HG03064 (cell line): Measurements from ENCODE around the gene BAD.

ENCODE experiments used
- ATAC-seq: cut with Tn5 transposase; IDR thresholded peaks from one replicate; pipeline ENCODE4 v1.9.1; 2021; ENCODE audit warnings: low read depth; ENCODE audit not compliant: unreplicated experiment

The BAD gene

GRCh38 chr11:64247729-64248531, 36.5 kb downstream of the BAD start:
- ATAC-seq = no peak

DNA sequence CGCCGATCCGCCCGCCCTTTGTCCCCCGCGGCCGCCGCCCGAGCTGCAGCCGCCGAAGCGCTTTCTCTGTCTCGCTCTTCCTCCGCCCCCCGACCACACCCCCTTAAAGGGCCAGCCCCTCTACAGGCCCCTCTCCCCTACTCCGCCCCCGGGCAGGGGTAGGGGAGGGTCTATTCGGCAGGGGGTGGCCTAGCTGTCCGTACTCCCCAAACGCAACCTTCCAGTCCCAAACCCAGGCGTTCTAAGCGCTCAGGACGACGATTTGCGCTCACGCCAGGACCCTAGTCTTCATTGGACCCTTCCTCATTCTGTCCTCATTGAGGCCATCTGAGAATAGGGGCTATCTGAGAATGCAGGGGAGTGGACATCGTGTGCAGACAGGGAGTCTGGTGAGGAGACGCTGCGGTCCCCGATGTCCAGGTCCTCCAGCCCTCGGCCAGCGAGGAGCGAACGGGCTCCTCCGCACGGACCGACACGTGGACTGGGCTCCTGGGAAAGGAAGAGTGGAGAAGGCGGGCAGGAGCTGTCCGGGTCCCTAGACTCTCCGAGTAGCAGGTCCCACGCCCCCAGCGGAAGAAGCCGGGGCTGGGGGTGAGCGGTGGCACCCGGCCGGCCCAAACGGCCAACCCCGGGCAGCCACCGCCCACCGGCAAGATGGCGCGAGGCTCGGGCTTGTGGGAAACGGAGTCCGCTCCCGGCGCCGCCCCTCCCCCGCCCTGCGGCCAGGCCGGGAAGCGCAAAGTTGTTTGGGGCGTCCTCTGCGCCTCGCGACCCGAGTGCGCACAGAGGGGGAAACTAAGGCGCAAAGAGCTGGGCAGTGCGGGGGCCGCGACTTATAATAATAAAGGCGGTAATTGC, 37.4 kb downstream of the BAD start, which contains the start of gene PPP1R14B:
Gene PPP1R14B, minus strand, starts transcription at position 73 of the 858 bp plus-strand sequence. CDS start 270 bp downstream, outside the sequence.
- peak; percentile 36 for ATAC-seq

DNA sequence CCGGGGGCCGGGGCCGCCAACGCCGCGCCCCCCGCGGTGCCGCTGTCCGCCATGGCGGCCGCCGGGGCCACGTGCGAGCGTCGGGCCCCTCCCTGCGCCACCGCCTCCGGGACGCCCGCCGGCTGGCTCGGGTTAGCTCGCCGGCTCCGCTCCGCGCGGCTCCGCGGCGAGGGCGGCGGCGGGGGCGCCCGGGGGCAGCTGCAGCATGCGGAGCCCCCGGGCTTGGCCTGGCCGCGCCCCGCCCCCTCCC, 37.9 kb downstream of the BAD start:
- peak; percentile 15 for ATAC-seq

- ATAC-seq = no peak
Observed at GRCh38 chr11:64245797-64246620, 38.5 kb downstream of the BAD start.

- ATAC-seq = no peak
Observed at GRCh38 chr11:64245401-64245796, 39.1 kb downstream of the BAD start.

GRCh38 chr11:64244966-64245365, 39.5 kb downstream of the BAD start:
- no peak for ATAC-seq

DNA sequence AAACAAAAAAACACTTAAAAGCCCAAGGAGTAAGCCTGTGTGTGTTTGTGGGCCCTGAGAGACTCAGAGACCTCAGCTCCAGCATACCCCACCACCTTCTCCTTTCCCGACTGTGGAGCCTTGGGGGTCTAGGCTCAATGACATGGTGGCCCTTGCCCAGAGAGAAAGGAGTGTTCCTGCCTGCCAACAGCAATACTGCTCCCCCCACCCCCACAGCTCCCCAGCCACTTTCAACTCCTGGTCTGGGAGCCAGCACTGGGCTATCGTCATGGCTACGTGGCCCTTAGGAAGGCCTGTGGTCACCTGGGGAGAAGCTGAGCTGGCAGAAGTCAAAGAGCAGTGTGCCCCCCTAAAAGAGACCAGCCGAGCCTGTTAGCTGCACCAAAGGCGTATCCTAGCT, 40.4 kb downstream of the BAD start:
- ATAC-seq = no peak

DNA sequence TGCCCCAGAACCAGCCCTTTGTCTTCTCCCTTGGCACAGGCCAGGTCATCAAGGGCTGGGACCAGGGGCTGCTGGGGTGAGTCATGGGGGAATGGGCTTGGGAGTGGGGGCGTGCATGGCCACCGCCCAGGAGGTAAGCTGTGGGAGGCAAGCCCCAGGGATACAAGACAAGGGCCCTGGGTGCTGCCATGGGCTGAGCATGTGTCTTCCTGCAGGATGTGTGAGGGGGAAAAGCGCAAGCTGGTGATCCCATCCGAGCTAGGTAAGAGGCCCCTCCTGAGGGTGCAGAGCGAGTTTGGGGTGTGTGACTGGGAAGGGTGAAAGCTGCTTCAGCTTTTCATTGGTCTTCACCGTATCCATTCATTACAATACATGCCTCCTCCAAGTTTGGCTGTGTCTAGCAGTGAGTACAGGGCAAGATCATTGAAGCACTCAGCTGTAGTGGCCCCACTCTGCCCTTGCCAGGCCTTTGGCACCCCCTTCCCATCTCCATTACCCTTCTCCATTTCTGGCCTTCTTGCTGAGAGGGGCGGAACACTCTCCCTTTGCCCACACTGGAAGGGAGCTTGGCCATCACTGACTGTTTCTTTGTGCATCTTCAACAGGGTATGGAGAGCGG, 41.1 kb downstream of the BAD start:
- ATAC-seq = no peak

DNA sequence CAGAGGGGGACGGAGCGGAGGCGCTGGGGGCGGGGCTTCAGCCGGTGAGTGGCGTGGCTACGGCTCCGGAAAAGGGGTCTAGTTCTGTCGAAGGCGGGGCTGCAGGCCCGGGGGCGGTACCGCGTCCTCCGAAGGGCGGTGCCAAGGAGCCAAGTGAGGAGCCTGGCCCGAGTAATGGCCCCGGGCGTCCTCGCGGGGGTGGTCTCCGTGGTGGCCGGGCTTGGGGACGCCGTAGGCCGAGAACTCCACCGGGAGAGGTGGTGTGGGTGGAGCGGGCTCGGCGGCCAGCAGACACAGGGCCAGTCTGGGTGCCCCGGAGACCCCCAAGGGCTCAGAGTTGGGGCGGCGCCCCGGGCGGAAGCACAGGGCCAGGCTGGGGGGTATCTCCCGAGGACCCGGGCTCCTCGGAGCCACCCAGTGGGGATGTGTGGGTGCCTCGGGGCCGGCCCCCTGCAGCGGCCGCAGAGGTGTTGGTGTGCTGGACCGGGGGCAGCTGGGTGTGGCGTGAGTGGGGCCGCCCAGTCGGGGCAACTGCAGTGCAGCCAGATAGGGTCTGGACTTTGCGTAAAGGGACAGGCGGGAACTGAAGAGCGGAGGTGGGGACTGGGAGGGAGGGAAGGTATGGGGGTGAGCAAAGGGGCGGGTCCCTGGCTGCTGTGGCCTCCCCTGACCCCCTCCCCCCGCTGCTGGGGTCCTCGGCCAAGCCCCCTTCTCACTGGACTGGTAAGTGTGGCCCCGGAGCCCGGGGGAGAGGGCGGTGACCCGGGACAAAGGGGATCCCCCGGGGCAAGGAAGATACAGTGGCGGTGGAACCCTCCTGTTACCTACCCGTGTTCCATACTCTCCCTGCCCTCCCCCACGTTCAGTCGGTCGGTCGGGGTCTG, 42.7 kb downstream of the BAD start:
- peak; percentile 52 for ATAC-seq

GRCh38 chr11:64241241-64241490, 43.3 kb downstream of the BAD start:
- no peak for ATAC-seq

- ATAC-seq = peak; percentile 49
Observed at GRCh38 chr11:64240435-64241240, 43.8 kb downstream of the BAD start, which contains the start of gene FKBP2. Gene FKBP2, plus strand, starts transcription at chr11:64241095. Its CDS starts 1,293 bp downstream, at chr11:64242388.

DNA sequence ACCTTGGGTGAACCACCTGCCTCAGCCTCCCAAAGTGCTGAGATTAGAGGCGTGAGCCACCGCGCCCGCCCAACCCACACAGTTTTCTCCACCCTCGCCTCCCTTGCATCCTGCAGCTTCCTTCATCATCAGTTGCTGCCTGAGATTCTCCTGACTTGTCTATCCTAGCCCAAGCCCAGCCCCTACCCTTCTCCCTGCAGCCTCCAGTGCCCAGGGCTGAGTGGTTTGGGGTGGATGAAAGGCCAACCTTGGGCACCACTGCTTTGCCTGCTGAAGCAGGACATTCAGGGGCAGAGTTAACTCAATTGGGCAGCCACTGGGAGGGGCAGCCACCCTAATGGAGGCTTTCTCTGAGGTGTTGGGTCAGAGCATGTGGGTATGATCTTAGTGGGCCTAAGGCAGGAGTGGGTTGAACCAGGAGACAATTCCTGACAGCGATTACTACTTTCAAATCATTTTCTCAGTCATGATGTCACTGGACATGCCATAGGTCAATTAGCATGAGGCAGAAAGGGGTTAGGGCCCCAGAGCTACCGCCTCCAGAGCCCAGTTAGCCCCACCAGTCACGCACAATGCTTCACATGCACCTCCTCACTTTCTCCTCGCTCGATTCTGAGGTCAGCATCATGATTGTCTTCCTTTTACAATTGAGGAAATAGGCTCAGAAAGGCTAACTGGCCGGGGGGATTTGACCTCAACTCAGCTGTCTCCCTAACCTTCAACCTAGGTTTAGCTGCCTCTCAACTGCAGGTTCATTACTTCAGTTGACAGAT, 44.6 kb downstream of the BAD start:
- no peak for ATAC-seq

- ATAC-seq = no peak
Observed at GRCh38 chr11:64238999-64239398, 45.5 kb downstream of the BAD start.

- no peak for ATAC-seq
Observed at GRCh38 chr11:64238076-64238475, 46.4 kb downstream of the BAD start.

GRCh38 chr11:64237484-64237951, 46.9 kb downstream of the BAD start:
- ATAC-seq = no peak

DNA sequence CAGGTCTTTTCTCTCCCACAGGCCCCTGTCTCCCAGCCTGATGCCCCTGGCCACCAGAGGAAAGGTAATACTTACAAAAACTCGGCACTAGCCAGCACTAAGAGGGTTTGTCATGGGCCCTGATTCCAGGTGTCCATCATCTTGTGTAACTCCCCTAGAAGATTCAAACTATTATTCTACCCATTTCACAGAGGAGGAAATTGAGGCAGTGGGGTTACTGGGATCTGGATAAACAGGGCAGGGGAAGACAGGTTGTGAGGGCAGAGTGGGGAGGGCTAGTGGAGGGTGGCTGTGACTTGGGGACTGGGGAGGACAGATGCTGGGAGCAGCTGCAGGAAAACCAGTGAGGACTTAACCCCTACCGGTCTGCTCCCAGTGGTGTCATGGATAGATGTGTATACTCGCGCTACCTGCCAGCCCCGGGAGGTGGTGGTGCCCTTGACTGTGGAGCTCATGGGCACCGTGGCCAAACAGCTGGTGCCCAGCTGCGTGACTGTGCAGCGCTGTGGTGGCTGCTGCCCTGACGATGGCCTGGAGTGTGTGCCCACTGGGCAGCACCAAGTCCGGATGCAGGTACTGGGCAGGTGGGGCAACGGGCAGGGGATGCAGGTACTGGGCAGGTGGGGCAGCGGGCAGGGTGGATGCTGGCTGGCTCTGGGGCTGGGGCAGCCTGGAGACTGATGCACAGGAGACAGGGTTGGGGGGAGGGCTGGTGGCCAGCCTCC, 48.9 kb downstream of the BAD start:
- no peak for ATAC-seq

- ATAC-seq = no peak
Observed at GRCh38 chr11:64234647-64235379, 49.7 kb downstream of the BAD start.
